ENCODE measurements around the gene DAZAP2.
"Not testable (repeated sequence)": the region's sequence is repeated elsewhere in the genome, so short reads cannot be mapped to it uniquely, and the experiment has no call there.

The DAZAP2 gene

DNA sequence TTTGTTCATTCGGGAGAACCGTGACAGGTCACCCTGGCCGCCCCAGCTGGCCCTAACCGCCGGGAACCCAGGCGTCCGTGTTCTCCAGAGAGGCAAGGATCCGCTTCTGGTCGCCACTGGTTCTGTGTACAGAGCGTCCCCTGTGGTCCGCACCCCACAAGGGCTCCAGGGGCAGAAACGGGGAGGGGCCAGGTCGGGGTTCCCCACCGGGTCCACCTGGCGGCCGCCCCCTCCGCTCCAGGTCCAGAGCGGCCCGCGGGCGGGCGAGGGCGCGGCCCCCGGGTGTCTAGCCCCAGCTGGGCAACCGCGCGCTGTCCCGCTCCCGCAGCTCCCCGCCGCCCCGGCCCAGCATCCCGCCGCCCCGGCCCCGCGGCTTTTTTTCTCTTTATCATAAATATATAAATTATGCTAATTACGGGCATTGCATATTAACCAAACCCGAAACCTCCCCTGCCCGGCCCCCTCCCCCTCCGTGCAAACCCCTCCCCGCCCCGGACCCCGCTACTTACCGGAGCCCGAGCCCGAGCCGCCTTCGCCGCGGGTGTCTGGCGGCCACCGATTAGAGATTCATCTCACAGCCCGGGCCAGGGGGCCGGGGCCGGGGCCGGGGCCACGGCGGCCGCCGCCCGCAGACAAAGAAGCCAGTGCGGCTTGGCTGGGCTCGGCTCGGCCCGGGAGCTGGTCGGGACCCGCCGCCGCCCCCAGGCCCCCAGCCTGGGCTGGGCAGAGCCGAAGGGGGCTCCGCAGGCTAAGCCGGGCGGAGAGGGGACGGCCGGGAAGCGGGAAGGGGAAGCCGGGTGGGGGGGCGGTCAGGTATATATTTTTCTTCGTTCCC, 21.3 kb upstream of the DAZAP2 start:
- peak; percentile 50 for DNase-seq (ENCODE audit: low spot score)

DNA sequence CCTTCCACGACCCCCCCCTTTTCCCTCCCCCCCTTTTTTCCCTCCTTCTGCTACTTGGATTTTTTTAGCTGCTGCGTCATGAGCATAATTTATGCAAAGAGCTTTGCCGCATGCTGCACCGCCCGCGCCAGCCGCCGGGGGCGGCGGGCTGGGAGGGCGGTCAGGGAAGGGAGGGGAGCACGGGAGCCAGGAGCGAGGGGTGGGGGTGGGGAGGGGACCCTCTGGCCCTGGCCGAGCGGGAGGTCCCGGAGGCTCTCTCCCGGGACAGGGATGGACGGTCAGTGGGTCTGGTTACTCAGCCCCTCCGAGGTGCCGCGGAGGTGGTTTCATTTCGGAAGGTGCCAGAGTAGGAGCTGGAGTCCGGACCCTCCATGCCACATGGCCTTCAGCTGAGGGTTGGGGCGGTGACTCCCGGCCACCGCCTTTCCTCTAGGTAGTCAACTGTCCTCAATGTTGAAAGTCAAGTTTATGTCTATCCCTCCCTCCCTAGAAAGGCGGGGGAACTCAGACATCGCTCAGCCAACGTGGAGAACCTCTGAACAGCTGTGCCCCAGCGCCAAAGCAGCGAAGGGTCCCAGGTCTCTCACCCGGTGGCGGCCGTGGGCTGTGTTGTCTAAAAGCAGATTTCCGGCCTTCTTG, 20.5 kb upstream of the DAZAP2 start, which contains the start of gene POU6F1:
TSS of gene POU6F1 (minus strand) at position 95 of the 639 bp plus-strand sequence. CDS start 11,226 bp downstream, outside the sequence.
- DNase-seq (ENCODE audit: low spot score): peak; percentile 71

DNA sequence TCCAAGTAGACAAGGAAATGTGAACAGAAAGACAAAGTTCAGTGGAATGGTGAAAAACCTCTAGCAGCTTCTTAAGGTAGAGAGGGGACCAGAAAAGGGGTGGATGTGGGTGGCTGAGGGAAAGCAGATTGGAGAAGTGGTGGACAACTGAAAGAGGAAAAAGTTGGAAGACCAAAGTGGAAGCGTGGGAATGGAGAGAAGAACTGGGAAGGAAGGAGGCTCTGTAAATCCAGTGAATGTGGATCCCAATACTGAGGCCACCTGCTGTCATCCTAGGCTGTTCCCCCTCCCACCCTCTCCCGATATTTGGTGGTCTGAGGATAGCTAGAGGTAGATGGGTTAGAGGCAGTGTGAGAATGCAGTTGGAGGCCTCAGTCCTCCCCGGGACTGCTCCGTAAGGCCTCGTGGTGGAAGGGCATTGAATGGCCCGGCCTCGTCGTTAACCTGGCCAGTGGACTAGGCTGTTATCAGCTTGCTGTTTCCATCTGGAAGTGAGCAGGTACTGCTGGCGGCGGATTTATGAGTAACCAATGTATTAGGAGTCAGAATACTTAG, 19.9 kb upstream of the DAZAP2 start:
- DNase-seq (ENCODE audit: low spot score): no peak

DNA sequence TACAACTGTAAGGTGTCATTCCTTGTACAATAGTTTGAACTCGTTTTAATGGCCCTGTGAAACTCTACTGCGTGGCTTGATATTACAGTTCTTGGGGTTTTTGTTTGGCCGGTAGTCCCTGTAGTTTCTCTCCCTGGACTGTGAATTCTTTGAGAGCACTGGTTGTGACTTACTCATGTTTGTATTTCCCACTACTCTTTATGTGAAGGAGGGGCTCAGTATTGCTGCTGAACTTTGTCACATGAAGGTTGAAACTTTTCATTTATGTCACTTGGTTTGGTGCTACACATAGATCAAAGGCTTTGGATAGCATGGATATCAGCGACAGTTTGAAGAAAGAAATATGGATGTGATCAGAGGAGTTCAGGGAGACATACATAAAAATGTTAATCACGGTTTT, 19.3 kb upstream of the DAZAP2 start:
- DNase-seq (ENCODE audit: low spot score): no peak

DNA sequence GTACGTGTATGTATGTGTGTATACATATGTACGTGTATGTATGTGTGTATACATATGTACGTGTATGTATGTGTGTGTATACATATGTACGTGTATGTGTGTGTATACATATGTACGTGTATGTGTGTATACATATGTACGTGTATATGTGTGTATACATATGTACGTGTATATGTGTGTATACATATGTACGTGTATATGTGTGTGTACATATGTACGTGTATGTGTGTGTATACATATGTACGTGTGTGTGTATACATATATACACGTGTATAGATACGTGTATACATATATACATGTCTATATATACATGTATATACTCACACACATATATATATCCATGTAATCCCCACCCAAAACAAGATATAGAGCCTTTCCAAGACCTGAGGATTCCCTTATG, 18.8 kb upstream of the DAZAP2 start:
- not testable (repeated sequence) for DNase-seq (ENCODE audit: low spot score)

DNA sequence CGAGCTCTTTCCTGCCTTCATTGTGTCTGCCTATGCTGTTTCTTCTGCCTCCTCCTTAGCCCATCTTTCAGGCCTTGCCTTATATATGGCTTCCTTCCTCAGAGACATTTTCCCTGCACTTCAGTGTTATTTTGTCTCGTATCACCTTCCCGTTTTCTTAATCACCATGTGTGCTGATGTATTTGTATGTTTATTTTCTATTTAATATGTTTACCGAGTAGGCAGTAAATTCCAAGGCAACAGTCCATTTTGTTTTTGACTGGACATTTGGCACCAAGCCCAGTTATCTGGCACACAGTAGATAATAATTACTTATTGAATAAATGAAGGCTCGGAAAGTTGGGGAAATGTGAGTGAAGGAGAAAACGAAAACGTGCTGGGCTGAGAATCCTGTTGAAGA, 16.2 kb upstream of the DAZAP2 start:
- no peak for DNase-seq (ENCODE audit: low spot score)

DNA sequence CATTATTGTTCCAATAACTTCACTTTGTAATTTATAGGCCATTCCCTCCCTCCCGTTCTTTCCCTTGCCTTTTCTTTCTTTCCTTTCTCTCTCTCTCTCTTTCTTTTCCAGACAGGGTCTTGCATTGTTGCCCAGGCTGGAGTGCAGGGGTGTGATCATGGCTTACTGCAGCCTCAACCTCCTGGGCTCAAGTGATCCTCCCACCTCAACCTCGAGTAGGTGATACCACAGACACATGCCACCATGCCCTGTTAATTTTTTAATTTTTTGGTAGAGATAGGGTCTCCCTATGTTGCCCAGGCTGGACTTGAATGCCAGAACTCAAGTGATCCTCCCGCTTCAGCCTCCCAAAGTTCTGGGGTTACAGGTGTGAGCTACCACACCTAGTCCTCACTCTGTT, 14.0 kb upstream of the DAZAP2 start:
- no peak for DNase-seq (ENCODE audit: low spot score)

DNA sequence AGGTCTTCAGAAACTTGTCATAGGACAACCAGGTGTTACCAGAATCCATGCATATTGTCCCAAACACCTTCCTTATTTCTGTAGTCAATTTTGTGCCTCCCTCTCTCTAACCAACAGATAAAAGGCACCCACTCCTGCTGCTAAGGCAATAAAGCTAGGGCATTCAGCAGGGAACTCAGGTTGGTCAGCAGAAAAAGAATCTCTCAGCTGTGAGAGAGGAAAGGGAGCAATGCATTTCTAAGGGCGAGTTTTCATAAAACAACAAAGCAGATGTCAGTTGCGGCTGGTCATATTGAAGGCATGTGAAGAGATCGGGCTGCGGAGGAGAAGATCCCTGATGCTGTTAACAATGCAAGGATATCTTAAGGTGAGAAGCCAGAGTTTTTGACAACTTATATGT, 13.4 kb upstream of the DAZAP2 start:
- no peak for DNase-seq (ENCODE audit: low spot score)

DNA sequence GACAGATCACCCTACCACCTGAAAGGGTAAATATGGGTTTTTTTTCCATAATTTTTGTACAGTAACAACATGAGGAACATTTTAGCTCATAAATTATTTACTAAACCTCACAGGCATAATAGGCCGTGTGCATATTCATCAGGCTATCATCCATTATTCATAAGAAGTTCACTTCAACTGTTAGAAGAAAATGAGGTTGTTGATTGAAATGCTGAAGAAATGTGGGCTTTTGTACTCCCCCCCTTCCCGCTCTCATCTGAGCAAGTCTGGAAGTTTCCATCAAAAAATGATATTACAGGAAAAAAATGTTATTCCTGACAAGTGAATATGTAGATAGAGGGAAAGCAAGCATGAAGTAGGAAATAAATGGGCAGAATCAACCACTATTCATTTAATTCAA, 12.9 kb upstream of the DAZAP2 start:
- no peak for DNase-seq (ENCODE audit: low spot score)

DNA sequence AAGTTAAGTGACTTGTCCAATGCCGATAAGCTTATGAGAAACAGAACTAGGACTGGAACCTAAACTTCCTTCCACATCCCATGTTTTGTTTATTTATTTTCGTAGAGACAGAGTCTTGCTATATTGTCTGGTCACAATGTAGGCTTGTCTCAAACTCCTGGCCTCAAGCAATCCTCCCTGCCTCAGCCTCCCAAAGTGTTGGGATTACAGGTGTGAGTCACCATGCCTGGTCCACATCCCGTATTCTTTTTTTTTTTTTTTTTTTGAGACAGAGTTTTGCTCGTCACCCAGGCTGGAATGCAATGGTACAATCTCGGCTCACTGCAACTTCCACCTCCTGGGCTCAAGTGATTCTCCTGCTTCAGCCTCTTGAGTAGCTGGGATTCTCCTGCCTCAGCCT, 11.5 kb upstream of the DAZAP2 start:
- not testable (repeated sequence) for DNase-seq (ENCODE audit: low spot score)

DNA sequence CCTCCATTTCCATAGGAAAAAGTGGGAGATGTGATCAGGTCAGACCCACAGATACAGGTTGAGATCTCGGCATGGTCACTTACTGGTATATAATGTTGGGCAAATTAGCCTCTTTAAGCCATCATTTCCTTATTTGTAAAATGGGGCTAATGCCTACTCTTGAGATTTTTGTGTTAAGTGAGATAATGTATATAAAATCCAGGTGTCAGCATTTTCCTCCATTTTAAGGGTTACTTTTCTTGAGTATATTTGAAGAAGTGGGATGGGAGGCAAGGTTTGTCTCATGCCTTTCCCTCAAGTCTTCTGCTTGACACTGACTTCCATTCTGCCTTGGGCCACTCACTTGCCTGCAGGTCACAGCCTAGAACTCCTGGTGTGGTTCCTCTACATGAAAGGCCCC, 10.7 kb upstream of the DAZAP2 start:
- no peak for DNase-seq (ENCODE audit: low spot score)

DNA sequence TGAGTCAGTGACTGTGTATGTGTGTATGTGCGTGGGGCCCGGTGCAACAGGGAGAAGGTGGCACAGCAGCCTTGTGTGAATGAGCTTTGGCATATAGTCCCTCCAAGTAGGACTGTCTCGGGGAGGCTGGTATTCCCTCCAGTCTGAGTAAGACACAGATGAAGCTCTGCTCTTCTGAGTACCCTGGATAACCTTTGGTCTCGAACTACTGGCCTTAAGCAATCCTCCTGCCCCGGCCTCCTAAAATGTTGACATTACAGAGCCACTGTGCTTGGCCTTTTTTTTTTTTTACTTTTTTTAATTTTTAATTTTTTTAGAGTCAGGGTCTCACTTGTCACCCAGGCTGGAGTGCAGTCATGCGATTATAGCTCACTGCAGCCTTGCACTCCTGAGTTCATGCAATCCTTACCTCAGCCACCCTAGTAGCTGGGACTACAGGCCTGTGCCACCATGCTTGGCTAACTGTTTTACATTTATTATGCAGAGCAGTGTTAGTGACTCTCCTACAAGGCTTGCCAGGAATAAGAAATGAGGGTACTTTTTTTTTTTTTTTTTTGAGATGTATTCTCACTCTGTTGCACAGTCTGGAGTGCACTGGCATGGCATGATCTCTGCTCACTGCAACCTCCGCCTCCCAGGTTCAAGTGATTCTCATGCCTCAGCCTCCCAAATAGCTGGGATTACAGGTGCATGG, 9.4 kb upstream of the DAZAP2 start:
- no peak for DNase-seq (ENCODE audit: low spot score)

DNA sequence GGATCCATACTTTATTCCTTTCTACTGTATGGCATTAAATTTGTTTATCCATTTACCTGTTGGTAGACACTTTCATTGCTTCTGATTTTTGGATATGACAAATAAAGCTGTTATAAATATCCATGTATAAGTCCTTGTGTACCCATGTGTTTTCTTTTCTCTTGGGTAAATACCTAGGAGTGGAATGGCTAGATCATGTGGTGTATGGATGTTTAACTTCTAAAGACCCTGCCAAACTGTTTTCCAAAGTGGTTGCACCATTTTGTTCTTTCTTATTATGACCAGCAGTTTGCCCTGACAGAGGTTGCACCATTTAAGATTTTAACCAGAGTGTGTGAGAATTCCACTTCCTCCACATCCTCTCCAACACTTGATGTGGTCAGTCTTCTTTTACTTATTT, 6.0 kb upstream of the DAZAP2 start:
- DNase-seq (ENCODE audit: low spot score): no peak

DNA sequence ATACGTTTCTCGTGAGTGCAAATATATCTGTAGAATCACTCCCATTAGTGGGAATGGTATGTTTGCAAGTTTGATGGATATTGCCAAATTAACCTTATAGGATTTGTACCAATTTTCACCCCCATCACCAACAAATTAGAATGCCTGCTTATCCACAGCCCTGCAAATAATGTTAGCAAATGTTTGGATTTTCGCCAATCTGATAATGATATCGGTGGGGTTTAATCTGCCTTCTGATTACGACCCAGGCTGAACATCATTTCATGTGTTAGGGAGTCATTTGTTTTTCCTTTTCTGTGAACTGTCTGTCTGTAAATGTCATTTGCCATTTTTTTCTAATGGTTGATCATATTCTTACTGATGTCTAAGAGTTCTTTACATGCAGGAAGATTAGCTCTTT, 4.1 kb upstream of the DAZAP2 start:
- no peak for DNase-seq (ENCODE audit: low spot score)

DNA sequence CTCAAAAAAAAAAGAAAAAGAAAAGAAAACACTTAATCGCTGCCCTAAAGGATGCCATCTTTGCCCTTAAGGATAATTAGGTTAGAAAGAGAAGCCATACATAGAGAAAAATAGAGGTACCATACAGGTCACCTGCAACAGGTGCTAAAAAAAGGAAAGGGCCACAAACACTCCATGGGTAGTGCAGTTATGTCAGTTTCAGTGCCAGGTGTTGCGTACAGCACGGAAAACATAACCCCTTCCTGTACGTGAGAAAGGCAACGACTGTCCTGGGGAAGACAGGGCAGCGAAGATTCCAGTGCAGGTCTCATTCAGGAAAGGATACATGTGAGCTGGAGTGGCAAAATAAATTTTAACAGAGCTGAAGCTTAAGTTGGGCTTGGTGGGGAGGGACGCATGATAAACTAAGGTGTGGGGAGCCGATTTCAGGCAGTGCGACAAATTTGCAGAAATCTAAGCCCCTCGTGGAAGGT, 553 bp upstream of the DAZAP2 start:
- DNase-seq (ENCODE audit: low spot score): no peak

DNA sequence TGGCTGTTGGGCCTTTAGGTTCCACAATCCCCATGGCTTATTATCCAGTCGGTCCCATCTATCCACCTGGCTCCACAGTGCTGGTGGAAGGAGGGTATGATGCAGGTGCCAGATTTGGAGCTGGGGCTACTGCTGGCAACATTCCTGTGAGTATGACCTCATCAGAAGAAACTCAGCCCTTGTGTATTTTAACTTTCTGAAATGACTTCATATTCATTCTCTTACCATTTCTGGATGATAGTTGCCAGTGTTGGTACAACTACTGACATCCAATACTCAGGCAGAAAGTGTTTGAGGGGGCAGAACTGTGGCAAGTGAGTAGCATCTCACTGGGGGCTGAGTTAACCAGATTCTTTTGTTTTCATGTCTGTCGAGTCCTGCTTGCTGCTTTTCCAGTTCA, 2.3 kb downstream of the DAZAP2 start:
- DNase-seq (ENCODE audit: low spot score): no peak

DNA sequence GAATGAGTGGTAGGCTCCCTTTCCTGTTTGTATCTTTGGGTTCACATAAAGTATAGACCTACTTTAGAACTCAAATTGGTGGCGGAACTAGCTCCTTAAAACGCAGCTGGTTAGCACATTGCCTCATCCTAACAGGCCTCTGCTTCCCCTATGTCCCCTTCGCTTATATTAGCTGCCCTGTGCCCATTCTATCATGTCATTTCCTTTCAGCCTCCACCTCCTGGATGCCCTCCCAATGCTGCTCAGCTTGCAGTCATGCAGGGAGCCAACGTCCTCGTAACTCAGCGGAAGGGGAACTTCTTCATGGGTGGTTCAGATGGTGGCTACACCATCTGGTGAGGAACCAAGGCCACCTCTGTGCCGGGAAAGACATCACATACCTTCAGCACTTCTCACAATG, 3.5 kb downstream of the DAZAP2 start:
- DNase-seq (ENCODE audit: low spot score): no peak

DNA sequence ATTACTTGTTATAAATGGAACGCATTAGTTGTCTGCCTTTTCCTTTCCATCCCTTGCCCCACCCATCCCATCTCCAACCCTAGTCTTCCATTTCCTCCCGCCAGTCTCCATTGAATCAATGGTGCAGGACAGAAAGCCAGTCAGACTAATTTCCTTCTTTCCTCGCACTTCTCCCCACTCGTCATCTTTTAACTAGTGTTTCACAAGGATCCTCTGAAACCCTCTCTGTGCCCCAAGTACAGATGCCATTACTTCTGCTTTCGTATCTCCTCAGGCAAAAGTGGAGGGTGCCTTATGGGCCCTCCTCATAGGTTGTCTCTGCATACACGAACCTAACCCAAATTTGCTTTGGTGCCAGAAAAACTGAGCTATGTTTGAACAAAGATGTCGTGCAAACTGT, 4.2 kb downstream of the DAZAP2 start:
- no peak for DNase-seq (ENCODE audit: low spot score)

DNA sequence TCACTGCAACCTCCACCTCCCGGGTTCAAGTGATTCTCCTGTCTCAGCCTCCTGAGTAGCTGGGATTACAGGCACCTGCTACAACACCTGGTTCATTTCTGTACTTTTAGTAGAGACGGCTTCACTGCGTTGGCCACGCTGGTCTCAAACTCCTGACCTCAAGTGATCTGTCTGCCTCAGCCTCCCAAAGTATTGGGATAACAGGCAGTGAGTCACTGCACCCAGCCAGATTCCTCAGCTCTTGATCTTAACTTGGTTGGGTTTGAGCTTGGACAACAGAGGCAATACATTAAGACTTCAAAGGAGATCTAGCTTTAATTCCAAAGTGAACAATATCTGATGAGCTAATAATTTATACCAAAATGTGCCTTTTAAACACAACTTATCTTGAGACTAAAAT, 5.6 kb downstream of the DAZAP2 start:
- DNase-seq (ENCODE audit: low spot score): no peak

DNA sequence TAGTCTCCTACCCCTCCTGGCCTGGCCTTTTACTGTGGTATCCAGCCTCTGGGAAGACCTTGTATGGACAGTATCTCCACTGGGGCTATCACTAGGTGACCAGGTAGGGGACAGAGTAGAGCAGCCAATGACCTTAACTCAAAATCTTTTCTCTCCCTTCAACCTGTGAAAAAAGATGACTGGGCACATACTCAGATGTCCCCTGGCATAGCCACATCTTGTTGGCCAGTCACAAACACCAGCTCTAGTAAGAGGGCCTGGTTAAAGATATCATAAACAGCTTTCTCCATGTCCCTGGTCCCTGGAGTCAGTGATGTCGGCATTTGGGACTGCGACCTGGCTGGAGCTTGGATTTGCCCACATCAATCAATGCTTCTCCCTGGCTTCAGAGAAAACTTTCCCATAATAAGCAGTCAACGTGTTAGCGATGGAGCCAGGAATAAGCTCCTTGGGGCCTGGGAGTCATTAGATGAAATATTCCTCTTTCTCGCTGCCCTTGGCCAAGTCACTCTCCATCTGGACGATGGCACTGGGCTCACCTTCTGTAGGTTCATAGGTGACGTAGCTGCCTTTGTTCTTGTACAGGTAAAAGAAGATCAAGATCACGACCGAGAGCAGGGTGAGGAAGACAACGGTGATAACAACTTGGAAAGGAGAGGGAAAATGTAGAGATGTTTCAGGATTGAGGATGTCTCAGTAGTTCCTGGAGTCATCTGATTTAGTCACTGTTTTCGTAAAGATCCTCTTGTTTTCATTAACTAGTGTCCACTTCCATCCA, 7.0 kb downstream of the DAZAP2 start:
- DNase-seq (ENCODE audit: low spot score): no peak

DNA sequence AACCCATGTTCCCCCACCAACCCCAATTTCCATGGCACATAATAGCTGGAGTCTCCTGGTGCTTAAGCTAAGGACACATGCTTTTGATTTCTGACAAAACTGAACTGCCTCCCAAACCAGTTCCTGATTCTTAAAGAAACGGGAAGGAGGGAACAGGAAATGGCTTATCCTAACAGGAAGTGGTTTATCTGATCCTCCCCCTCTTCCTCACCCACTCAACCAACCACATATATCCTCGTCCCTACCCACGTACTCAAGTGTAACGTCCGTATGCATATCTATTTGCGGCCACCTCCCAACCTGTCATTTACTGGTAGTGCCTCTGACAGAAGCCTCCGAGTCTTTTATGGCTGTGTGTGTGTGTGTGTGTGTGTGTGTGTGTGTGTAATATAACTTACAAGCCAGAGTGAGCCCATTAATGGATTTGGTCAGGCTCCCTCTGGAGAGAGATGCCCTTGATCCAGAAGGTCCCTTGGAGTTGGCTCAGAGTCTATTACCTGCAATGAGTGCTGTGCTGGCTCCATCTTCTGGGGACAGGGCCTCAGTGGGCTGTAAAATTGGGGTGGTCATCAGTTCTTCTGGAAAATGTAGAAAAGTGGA, 7.7 kb downstream of the DAZAP2 start:
- DNase-seq (ENCODE audit: low spot score): no peak
